Measurements from ENCODE around the gene ASMTL.

Gene ASMTL

GRCh38 chrX:1481636-1482529 lies 29.2 kb upstream of the ASMTL start:
- ChIA-PET CTCF (no interaction called here), POLR2A (no interaction called here)
- TF ChIP-seq L3MBTL2 (conservative IDR thresholded peaks at IDR 0.05) (peak; percentile 69), TARDBP (IDR thresholded peaks at IDR 0.05) (no peak), HDGF (IDR thresholded peaks at IDR 0.05; ENCODE audit: borderline replicate concordance) (no peak)
- DNase-seq (ENCODE audit: extremely low spot score): peak; percentile 69

- ChIA-PET POLR2A (no interaction called here), CTCF (no interaction called here)
- no peak for DNase-seq (ENCODE audit: extremely low spot score)
- no peak for TF ChIP-seq FOXM1 (IDR thresholded peaks at IDR 0.05; ENCODE audit: borderline replicate concordance)
- no peak for TF ChIP-seq LEF1 (IDR thresholded peaks at IDR 0.05; ENCODE audit: borderline replicate concordance)
- no peak for TF ChIP-seq NFRKB (IDR thresholded peaks at IDR 0.05)
- no peak for TF ChIP-seq BHLHE40 (IDR thresholded peaks at IDR 0.05; ENCODE audit: borderline replicate concordance)
- TF ChIP-seq SP1 (IDR thresholded peaks at IDR 0.05): no peak
- TF ChIP-seq PKNOX1 (IDR thresholded peaks at IDR 0.05): no peak
- no peak for TF ChIP-seq ELF4 (IDR thresholded peaks at IDR 0.05)
- TF ChIP-seq ARNT (IDR thresholded peaks at IDR 0.05): no peak
- no peak for TF ChIP-seq FOXA1 (IDR thresholded peaks at IDR 0.05)
- TF ChIP-seq FOXK2 (IDR thresholded peaks at IDR 0.05): no peak
- no peak for TF ChIP-seq CTBP1 (IDR thresholded peaks at IDR 0.05; ENCODE audit: borderline replicate concordance)
- TF ChIP-seq ZNF384 (IDR thresholded peaks at IDR 0.05): no peak
- TF ChIP-seq L3MBTL2 (conservative IDR thresholded peaks at IDR 0.05): no peak
- no peak for TF ChIP-seq TARDBP (IDR thresholded peaks at IDR 0.05)
- TF ChIP-seq SUZ12 (IDR thresholded peaks at IDR 0.05): no peak
- TF ChIP-seq HDGF (IDR thresholded peaks at IDR 0.05; ENCODE audit: borderline replicate concordance): no peak
These were observed 27.5 kb upstream of the ASMTL start for GRCh38 chrX:1480082-1480785.

- ChIA-PET CTCF (no interaction called here), POLR2A (no interaction called here)
- DNase-seq (ENCODE audit: extremely low spot score): no peak
- no peak for TF ChIP-seq FOXK2 (IDR thresholded peaks at IDR 0.05)
- no peak for TF ChIP-seq BHLHE40 (IDR thresholded peaks at IDR 0.05; ENCODE audit: borderline replicate concordance)
- TF ChIP-seq NFRKB (IDR thresholded peaks at IDR 0.05): no peak
- no peak for TF ChIP-seq ZNF384 (IDR thresholded peaks at IDR 0.05)
- TF ChIP-seq PKNOX1 (IDR thresholded peaks at IDR 0.05): no peak
- TF ChIP-seq ELF4 (IDR thresholded peaks at IDR 0.05): no peak
- no peak for TF ChIP-seq LEF1 (IDR thresholded peaks at IDR 0.05; ENCODE audit: borderline replicate concordance)
- TF ChIP-seq SUZ12 (IDR thresholded peaks at IDR 0.05): no peak
- TF ChIP-seq CTBP1 (IDR thresholded peaks at IDR 0.05; ENCODE audit: borderline replicate concordance): no peak
- no peak for TF ChIP-seq L3MBTL2 (conservative IDR thresholded peaks at IDR 0.05)
- no peak for TF ChIP-seq HDGF (IDR thresholded peaks at IDR 0.05; ENCODE audit: borderline replicate concordance)
- no peak for TF ChIP-seq SP1 (IDR thresholded peaks at IDR 0.05)
- TF ChIP-seq ARNT (IDR thresholded peaks at IDR 0.05): no peak
- no peak for TF ChIP-seq TARDBP (IDR thresholded peaks at IDR 0.05)
- no peak for TF ChIP-seq FOXM1 (IDR thresholded peaks at IDR 0.05; ENCODE audit: borderline replicate concordance)
- TF ChIP-seq FOXA1 (IDR thresholded peaks at IDR 0.05): no peak
These were observed 25.2 kb upstream of the ASMTL start for GRCh38 chrX:1477801-1478458.

- POLR2A ChIA-PET: no interaction called here
- DNase-seq (ENCODE audit: extremely low spot score): no peak
- CTCF ChIA-PET: no interaction called here
- TF ChIP-seq LEF1 (IDR thresholded peaks at IDR 0.05; ENCODE audit: borderline replicate concordance): no peak
- no peak for TF ChIP-seq BHLHE40 (IDR thresholded peaks at IDR 0.05; ENCODE audit: borderline replicate concordance)
- TF ChIP-seq FOXM1 (IDR thresholded peaks at IDR 0.05; ENCODE audit: borderline replicate concordance): no peak
These were observed 24.5 kb upstream of the ASMTL start for GRCh38 chrX:1477229-1477628.

- TF ChIP-seq ZNF384 (IDR thresholded peaks at IDR 0.05) (no peak), LEF1 (IDR thresholded peaks at IDR 0.05; ENCODE audit: borderline replicate concordance) (no peak), FOXA1 (IDR thresholded peaks at IDR 0.05) (no peak), FOXK2 (IDR thresholded peaks at IDR 0.05) (no peak), SUZ12 (IDR thresholded peaks at IDR 0.05) (no peak), PKNOX1 (IDR thresholded peaks at IDR 0.05) (no peak), SP1 (IDR thresholded peaks at IDR 0.05) (no peak), CTBP1 (IDR thresholded peaks at IDR 0.05; ENCODE audit: borderline replicate concordance) (no peak), BHLHE40 (IDR thresholded peaks at IDR 0.05; ENCODE audit: borderline replicate concordance) (no peak), TARDBP (IDR thresholded peaks at IDR 0.05) (no peak)
- ChIA-PET POLR2A (no interaction called here), CTCF (no interaction called here)
- no peak for DNase-seq (ENCODE audit: extremely low spot score)
These were observed 24.0 kb upstream of the ASMTL start for GRCh38 chrX:1476682-1477081.

- no peak for DNase-seq (ENCODE audit: extremely low spot score)
- TF ChIP-seq FOXK2 (IDR thresholded peaks at IDR 0.05): no peak
- TF ChIP-seq SP1 (IDR thresholded peaks at IDR 0.05): no peak
- no peak for TF ChIP-seq FOXM1 (IDR thresholded peaks at IDR 0.05; ENCODE audit: borderline replicate concordance)
- no peak for TF ChIP-seq ELF4 (IDR thresholded peaks at IDR 0.05)
- TF ChIP-seq L3MBTL2 (conservative IDR thresholded peaks at IDR 0.05): no peak
- no peak for TF ChIP-seq HDGF (IDR thresholded peaks at IDR 0.05; ENCODE audit: borderline replicate concordance)
- no peak for TF ChIP-seq SUZ12 (IDR thresholded peaks at IDR 0.05)
- POLR2A ChIA-PET: no interaction called here
- CTCF ChIA-PET: no interaction called here
These were observed 23.2 kb upstream of the ASMTL start for GRCh38 chrX:1475881-1476280.
